Right lobe of liver (tissue), 4 donors: ENCODE measurements around the gene SLC2A6.

Experiments used
- POLR2A ChIP-seq: fragments of 450-650 bp; IDR thresholded peaks from one replicate; pipeline ENCODE4 v1.6.1; 2017; ENCODE audit warnings: antibody characterized with exemption, mild to moderate bottlenecking
- TF ChIP-seq, protein P1 (sequence below), 4 donors: fragments of 200-600 bp in 3 of 4; fragments of 450-650 bp in 1 of 4; IDR thresholded peaks; one replicate each; pipeline versions ENCODE4 v1.5.1 to v1.8.0; 2016 to 2022; ENCODE audit warnings: antibody characterized with exemption in 4 of 4, mild to moderate bottlenecking in 2 of 4
- donor health status: DM: no; HTN: no; CAD: no.
- donor health status: DM: no; HTN: no; CAD: no.
- donor health status: DM: no; HTN: yes; CAD: no.

DNA sequence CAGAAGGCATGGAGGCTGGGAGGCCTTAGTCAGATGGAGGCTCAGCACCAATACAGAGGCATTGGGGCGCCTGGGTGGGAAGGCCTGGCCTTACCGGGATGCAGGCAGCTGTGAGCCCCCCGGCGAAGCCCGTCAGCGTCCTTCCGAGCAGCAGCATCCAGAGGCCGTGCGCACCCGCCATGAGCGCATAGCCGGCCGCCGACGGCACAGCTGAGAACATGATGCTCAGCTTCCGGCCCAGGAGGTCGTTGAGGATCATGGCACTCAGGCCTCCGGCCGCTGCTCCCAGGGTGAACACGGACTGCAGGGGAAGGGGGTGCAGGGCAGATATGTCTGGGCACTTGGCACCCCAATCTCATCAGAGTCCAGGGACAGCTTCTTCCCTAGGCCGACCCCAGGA lies 2.0 kb downstream of the SLC2A6 start:
- TF ChIP-seq, protein P1, sequence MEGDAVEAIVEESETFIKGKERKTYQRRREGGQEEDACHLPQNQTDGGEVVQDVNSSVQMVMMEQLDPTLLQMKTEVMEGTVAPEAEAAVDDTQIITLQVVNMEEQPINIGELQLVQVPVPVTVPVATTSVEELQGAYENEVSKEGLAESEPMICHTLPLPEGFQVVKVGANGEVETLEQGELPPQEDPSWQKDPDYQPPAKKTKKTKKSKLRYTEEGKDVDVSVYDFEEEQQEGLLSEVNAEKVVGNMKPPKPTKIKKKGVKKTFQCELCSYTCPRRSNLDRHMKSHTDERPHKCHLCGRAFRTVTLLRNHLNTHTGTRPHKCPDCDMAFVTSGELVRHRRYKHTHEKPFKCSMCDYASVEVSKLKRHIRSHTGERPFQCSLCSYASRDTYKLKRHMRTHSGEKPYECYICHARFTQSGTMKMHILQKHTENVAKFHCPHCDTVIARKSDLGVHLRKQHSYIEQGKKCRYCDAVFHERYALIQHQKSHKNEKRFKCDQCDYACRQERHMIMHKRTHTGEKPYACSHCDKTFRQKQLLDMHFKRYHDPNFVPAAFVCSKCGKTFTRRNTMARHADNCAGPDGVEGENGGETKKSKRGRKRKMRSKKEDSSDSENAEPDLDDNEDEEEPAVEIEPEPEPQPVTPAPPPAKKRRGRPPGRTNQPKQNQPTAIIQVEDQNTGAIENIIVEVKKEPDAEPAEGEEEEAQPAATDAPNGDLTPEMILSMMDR (IDR thresholded peaks at IDR 0.05) = no peak
- TF ChIP-seq POLR2A = no peak
